Measurements from ENCODE around the gene XCL2. TPM values are rescaled to one million over a fixed set of nuclear protein-coding genes. Genes with fewer than 3 reads are reported as not detected.

Gene XCL2
- total RNA-seq, 1 experiment from 2014 or later: not detected

DNA sequence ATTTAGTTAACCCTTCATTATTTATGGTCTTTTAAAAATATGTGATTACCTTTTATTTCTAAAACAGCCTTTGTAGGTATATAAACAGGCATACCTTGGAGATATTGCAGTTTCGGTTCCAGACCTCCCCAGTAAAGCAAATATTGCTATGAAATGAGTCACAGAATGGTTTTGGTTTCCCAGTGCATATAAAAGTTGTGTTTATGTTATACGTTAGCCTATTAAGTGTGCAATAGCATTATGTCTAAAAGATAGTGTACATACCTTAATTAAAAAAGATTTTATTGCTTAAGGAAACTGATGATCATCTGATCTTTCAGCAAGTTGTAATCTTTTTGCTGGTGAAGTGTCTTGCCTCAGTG, 44.1 kb downstream of the XCL2 start:
- intact Hi-C loops (cut with micrococcal nuclease): no loop called here
- no peak for DNase-seq (ENCODE audit: low read depth, low spot score)
- no TSS peak for BruUV-seq (replicated peaks)

More for the DNA sequence above, 44.1 kb downstream of the XCL2 start:
- Histone ChIP-seq H3K9ac (ENCODE audit: low read length) (no peak overlapping the region), H3K27me3 (ENCODE audit: insufficient read depth, low read length) (no peaks in the 10 kb centered on the region), H3K9me3 (ENCODE audit: control insufficient read depth in 1 of 2, insufficient read depth in 1 of 2, low read depth in 1 of 2, low read length in 2 of 2) (no peaks in the 10 kb centered on the region), H3K4me1 (ENCODE audit: control insufficient read depth in 1 of 2, insufficient read depth in 2 of 2, low read length in 2 of 2) (no peaks in the 10 kb centered on the region), H3K9me2 (ENCODE audit: insufficient read depth) (no peaks in the 10 kb centered on the region), H3K4me2 (ENCODE audit: low read length) (no peak overlapping the region), H4K20me1 (ENCODE audit: insufficient read depth) (no peaks in the 10 kb centered on the region), H2AFZ (ENCODE audit: low read depth, low read length, poor library complexity, severe bottlenecking) (no peak overlapping the region), H3K36me3 (ENCODE audit: control insufficient read depth in 1 of 2, insufficient read depth in 2 of 2, low read length in 2 of 2) (no peaks in the 10 kb centered on the region), H3K79me2 (ENCODE audit: insufficient read depth, low read length) (no peaks in the 10 kb centered on the region), H3K4me3 (replicated peaks in 1 of 2; ENCODE audit: low read depth in 1 of 2, low read length in 2 of 2) (no peak overlapping the region), H3K27ac (ENCODE audit: low read depth, low read length) (no peak overlapping the region)
- RAD21 ChIA-PET (ENCODE audit: low non-redundant PET in 1 of 2, low total read pairs in 2 of 2, uncharacterized antibody in 2 of 2, unreplicated experiment in 2 of 2): no interaction called here
- CTCF ChIA-PET: no interaction called here
- POLR2A ChIA-PET: no interaction called here
- ATAC-seq: no peak
- TF ChIP-seq SRF (IDR thresholded peaks at IDR 0.05; ENCODE audit: low read depth) (no peak), EGR1 (IDR thresholded peaks at IDR 0.05; ENCODE audit: low read depth) (no peak), SP1 (IDR thresholded peaks at IDR 0.05; ENCODE audit: low read depth) (no peak), SIN3A (IDR thresholded peaks at IDR 0.05; ENCODE audit: low read depth) (no peak), JUND (IDR thresholded peaks at IDR 0.05) (no peak)
- TF ChIP-seq, protein P1, sequence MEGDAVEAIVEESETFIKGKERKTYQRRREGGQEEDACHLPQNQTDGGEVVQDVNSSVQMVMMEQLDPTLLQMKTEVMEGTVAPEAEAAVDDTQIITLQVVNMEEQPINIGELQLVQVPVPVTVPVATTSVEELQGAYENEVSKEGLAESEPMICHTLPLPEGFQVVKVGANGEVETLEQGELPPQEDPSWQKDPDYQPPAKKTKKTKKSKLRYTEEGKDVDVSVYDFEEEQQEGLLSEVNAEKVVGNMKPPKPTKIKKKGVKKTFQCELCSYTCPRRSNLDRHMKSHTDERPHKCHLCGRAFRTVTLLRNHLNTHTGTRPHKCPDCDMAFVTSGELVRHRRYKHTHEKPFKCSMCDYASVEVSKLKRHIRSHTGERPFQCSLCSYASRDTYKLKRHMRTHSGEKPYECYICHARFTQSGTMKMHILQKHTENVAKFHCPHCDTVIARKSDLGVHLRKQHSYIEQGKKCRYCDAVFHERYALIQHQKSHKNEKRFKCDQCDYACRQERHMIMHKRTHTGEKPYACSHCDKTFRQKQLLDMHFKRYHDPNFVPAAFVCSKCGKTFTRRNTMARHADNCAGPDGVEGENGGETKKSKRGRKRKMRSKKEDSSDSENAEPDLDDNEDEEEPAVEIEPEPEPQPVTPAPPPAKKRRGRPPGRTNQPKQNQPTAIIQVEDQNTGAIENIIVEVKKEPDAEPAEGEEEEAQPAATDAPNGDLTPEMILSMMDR (IDR thresholded peaks at IDR 0.05 in 2 of 3, conservative IDR thresholded peaks at IDR 0.05 in 1 of 3; ENCODE audit: borderline replicate concordance in 1 of 3, insufficient read depth in 1 of 3, low read depth in 2 of 3, low read length in 2 of 3): no peak
- TF ChIP-seq, protein P2, sequence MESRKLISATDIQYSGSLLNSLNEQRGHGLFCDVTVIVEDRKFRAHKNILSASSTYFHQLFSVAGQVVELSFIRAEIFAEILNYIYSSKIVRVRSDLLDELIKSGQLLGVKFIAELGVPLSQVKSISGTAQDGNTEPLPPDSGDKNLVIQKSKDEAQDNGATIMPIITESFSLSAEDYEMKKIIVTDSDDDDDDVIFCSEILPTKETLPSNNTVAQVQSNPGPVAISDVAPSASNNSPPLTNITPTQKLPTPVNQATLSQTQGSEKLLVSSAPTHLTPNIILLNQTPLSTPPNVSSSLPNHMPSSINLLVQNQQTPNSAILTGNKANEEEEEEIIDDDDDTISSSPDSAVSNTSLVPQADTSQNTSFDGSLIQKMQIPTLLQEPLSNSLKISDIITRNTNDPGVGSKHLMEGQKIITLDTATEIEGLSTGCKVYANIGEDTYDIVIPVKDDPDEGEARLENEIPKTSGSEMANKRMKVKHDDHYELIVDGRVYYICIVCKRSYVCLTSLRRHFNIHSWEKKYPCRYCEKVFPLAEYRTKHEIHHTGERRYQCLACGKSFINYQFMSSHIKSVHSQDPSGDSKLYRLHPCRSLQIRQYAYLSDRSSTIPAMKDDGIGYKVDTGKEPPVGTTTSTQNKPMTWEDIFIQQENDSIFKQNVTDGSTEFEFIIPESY (IDR thresholded peaks at IDR 0.05; ENCODE audit: extremely low read depth, insufficient replicate concordance, low read length): no peak

Data from HCT116 (cell line).